ENCODE measurements around the gene PTGIR. TPM values are rescaled to one million over a fixed set of nuclear protein-coding genes. Genes with fewer than 3 reads are reported as not detected.
A peak's percentile ranks its signal among the peaks of the same experiment; 100 is the strongest.

The PTGIR gene, protein sequence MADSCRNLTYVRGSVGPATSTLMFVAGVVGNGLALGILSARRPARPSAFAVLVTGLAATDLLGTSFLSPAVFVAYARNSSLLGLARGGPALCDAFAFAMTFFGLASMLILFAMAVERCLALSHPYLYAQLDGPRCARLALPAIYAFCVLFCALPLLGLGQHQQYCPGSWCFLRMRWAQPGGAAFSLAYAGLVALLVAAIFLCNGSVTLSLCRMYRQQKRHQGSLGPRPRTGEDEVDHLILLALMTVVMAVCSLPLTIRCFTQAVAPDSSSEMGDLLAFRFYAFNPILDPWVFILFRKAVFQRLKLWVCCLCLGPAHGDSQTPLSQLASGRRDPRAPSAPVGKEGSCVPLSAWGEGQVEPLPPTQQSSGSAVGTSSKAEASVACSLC
- 0.15 and 0.72 TPM in 2 replicates for polyA plus RNA-seq (2014; cell fraction: cytosol; rRNA removed)
- polyA plus RNA-seq (2014; cell fraction: nucleus; rRNA removed) = 0.50 and 0.57 TPM in 2 replicates

GRCh38 chr19:46624958-46625661 is at the start of gene PTGIR:
TSS of gene PTGIR (minus strand) at chr19:46625089. CDS start at chr19:46624225, 864 bp downstream.
- DNase-seq (ENCODE audit: low spot score) = no peak

GRCh38 chr19:46670813-46671212 is 45.9 kb upstream of the PTGIR start:
- DNase-seq (ENCODE audit: low spot score) = no peak

DNA sequence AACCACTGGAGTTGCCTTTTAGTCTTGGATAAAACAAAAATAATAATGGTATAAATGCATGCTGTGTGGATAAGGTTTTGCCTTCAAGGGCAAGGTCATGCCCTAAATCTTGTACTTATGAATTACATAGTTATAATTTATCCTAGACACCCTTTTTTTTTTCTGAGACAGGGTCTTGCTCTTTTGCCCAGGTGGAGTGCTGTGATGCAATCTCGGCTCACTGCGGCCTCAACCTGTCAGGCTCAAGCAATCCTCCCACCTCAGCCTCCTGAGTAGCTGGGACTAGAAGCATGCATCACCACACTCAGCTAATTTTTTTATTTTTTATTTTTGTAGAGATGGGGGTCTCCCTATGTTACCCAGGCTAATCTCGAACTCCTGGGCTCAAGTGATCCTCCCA is 43.8 kb upstream of the PTGIR start:
- no peak for DNase-seq (ENCODE audit: low spot score)

- DNase-seq (ENCODE audit: low spot score) = no peak
Observed at GRCh38 chr19:46665072-46665471, 40.2 kb upstream of the PTGIR start.

GRCh38 chr19:46661735-46662592 is 37.1 kb upstream of the PTGIR start:
- peak; percentile 77 for DNase-seq (ENCODE audit: low spot score)

- DNase-seq (ENCODE audit: low spot score) = peak; percentile 98
Observed at GRCh38 chr19:46661020-46661731, 36.3 kb upstream of the PTGIR start, which contains the start of gene DACT3. TSS of gene DACT3 (minus strand) at chr19:46661182. CDS start at chr19:46661064, 118 bp downstream.

DNA sequence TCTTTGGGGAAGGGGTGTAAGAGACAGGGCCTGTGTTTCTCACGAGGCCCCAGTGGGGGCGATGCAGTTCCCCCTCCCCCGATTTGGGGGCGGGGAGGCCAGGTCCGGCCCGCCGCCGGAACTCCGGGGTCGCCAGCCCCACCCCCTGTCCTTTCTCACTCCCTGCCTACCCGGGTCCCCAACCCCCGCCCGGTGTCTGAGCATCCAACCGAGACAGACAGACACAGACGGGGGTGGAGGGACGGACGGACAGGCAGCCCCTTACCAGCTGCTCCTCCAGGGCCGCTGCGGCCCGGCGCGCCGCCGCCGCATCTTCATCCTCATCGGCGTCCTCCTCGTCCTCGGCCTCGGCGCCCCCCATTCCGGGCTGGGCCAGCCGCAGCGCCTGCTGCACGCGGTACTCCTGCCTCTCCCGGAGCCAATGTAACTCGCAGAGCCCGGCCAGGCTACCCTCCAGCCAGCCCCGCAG is 35.7 kb upstream of the PTGIR start:
- DNase-seq (ENCODE audit: low spot score) = peak; percentile 10

- peak; percentile 15 for DNase-seq (ENCODE audit: low spot score)
Observed at GRCh38 chr19:46660008-46660517, 35.2 kb upstream of the PTGIR start.

GRCh38 chr19:46659151-46660007 is 34.5 kb upstream of the PTGIR start:
- peak; percentile 29 for DNase-seq (ENCODE audit: low spot score)

DNA sequence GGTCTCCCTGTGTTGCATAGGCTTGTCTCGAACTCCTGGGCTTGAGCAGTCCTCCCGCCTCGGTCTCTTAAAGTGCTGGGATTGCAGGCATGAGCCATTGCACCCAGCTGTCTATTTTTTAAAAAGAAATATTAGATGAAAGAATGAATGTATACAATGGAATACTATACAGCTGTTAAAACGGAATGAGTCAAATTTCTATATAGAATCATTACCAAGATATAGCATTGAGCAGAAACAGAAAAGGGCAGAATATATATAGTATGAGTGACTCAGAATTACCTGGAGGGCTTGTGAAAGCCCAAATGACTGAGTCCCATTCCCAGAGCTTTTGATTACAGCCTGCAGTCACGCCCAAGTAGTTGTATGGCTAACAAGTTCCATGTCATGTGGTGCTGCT is 31.7 kb upstream of the PTGIR start:
- no peak for DNase-seq (ENCODE audit: low spot score)

DNA sequence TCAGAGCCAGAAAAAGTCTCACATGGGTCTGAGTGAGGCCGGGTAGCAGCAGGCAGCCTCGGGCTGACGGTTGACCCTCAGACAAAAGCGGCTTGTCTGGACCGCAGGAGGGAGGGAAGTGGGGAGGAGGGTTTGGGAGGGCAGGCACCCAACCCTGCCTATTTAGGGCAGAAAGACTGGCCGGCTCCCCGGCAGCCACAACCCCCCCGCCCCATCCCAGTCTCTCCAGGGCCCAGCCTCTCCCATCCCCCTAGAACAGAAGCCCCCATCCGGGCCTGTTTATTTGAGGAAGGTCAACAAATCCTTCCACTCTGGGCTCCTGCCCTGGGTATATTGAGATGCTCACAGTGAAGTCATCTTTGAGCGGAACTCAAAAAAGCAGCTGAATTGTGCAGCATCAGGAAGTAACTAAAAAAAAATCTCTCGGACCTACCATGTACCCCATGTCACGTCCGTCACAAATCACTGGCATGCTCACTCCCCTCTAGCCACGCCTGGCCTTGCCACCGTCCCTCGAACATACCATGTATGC is 29.8 kb upstream of the PTGIR start:
- DNase-seq (ENCODE audit: low spot score) = no peak

DNA sequence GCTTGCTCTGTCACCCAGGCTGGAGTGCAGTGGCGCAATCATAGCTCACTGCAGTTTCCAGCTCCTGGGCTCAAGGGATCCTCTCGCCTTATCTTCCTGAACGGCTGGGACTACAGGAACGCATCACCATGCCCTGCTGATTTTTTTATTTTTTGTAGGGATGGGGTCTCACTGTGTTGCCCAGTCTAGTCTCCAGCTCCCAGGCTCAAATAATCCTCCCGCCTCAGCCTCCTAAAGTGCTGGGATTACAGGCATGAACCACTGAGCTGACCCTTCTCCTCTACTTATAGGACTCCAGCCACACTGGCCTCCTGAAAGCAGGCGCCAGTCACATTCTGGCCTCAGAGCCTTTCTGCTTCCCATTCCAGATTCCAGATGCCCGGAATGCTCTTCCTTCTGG is 25.6 kb upstream of the PTGIR start:
- no peak for DNase-seq (ENCODE audit: low spot score)

- DNase-seq (ENCODE audit: low spot score) = no peak
Observed at GRCh38 chr19:46648961-46649960, 24.4 kb upstream of the PTGIR start.

GRCh38 chr19:46648060-46648960 is 23.4 kb upstream of the PTGIR start:
- DNase-seq (ENCODE audit: low spot score) = no peak

DNA sequence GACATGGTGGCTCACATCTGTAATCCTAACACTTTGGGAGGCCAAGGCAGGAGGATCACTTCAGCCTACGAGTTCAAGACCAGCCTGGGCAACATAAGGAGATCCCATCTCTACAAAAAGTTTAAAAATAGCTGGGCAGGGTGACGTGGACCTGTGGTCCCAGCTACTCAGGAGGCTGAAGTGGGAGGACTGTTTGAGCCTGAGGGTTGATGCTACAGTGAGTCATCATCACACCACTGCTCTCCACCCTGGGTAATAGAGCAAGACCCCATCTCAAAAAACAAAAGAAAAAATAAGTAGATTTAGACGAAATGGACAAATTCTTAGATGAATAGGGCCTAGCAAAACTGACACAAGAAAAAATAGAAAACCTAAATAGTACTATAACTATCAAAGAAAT is 21.5 kb upstream of the PTGIR start:
- DNase-seq (ENCODE audit: low spot score) = no peak

- DNase-seq (ENCODE audit: low spot score) = no peak
Observed at GRCh38 chr19:46644720-46645119, 19.8 kb upstream of the PTGIR start.

DNA sequence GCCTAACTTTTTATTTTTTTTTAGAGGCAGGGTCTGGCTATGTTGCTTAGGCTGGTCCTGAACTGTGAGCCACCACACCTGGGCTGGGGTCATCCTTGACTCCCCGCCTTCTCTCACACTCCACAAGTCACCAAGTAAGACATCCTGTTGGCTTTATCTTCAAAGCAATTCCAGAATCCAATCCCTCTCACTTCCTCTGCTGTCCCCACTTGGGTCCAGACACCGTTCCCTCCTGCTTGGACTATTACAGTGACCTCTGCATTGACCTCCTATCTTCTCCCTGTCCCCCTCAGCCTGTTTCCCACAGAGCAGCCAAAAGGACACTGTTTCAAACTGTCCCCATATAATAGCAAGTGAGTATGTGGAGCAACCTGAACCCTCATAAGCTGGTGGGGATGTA is 15.8 kb upstream of the PTGIR start:
- DNase-seq (ENCODE audit: low spot score) = no peak
